WTC11 (cell line): Measurements from ENCODE around the gene PSMB10.

ENCODE experiments used
- NR2C2 ChIP-seq: sonication (generic); formaldehyde crosslinking; IDR thresholded peaks from 2 replicates; pipeline ENCODE4 v1.8.0; 2022; ENCODE audit warnings: mild to moderate bottlenecking, missing genetic modification reagents
- SMAD3 ChIP-seq: sonication (generic); formaldehyde crosslinking; IDR thresholded peaks from 2 replicates; pipeline ENCODE4 v1.8.0; 2022; ENCODE audit warnings: missing genetic modification reagents, mild to moderate bottlenecking, borderline replicate concordance
- ZNF121 ChIP-seq: sonication (generic); formaldehyde crosslinking; IDR thresholded peaks from 2 replicates; pipeline ENCODE4 v1.8.0; 2023; ENCODE audit warnings: missing genetic modification reagents
- TF ChIP-seq, protein P1 (sequence below): fragments of 200-600 bp; IDR thresholded peaks from 2 replicates; pipeline ENCODE4 v1.8.0; 2022; ENCODE audit warnings: antibody characterized with exemption
- TF ChIP-seq, protein P2 (sequence below): sonication (generic); formaldehyde crosslinking; IDR thresholded peaks from 2 replicates; pipeline ENCODE4 v1.8.1; 2022; ENCODE audit warnings: low read depth, missing genetic modification reagents, borderline replicate concordance
- TF ChIP-seq, protein P3 (sequence below): sonication (generic); formaldehyde crosslinking; IDR thresholded peaks from 2 replicates; pipeline ENCODE4 v1.8.1; 2023; ENCODE audit warnings: mild to moderate bottlenecking, missing genetic modification reagents, borderline replicate concordance
- TF ChIP-seq, protein P4 (sequence below): sonication (generic); formaldehyde crosslinking; IDR thresholded peaks from 2 replicates; pipeline ENCODE4 v1.8.0; 2022; ENCODE audit warnings: mild to moderate bottlenecking, missing genetic modification reagents
- TF ChIP-seq, protein P5 (sequence below): sonication (generic); formaldehyde crosslinking; IDR thresholded peaks from 2 replicates; pipeline ENCODE4 v1.8.1; 2023; ENCODE audit warnings: mild to moderate bottlenecking, missing genetic modification reagents, moderate library complexity

DNA sequence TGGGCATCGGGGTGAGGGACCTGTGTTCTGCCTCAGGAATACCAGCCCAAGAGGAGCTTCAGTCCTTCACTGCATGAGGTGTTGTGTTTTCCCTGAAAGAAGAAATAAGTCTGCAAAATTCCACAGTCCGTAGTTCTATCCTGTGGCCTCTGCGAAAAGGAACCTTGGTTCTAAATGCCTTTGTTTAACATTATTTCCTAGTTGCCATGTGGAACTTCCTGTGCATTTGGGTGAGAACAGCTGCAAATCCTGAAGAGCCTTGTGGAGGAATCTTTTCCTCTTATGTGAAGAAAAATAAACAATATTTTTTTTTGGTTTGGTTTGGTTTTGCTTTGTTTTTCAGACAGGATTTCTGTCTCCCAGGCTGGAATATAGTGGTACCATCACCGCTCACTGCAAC is 33.8 kb downstream of the PSMB10 start:
- TF ChIP-seq, protein P1, sequence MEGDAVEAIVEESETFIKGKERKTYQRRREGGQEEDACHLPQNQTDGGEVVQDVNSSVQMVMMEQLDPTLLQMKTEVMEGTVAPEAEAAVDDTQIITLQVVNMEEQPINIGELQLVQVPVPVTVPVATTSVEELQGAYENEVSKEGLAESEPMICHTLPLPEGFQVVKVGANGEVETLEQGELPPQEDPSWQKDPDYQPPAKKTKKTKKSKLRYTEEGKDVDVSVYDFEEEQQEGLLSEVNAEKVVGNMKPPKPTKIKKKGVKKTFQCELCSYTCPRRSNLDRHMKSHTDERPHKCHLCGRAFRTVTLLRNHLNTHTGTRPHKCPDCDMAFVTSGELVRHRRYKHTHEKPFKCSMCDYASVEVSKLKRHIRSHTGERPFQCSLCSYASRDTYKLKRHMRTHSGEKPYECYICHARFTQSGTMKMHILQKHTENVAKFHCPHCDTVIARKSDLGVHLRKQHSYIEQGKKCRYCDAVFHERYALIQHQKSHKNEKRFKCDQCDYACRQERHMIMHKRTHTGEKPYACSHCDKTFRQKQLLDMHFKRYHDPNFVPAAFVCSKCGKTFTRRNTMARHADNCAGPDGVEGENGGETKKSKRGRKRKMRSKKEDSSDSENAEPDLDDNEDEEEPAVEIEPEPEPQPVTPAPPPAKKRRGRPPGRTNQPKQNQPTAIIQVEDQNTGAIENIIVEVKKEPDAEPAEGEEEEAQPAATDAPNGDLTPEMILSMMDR, result no peak
- TF ChIP-seq, protein P2, sequence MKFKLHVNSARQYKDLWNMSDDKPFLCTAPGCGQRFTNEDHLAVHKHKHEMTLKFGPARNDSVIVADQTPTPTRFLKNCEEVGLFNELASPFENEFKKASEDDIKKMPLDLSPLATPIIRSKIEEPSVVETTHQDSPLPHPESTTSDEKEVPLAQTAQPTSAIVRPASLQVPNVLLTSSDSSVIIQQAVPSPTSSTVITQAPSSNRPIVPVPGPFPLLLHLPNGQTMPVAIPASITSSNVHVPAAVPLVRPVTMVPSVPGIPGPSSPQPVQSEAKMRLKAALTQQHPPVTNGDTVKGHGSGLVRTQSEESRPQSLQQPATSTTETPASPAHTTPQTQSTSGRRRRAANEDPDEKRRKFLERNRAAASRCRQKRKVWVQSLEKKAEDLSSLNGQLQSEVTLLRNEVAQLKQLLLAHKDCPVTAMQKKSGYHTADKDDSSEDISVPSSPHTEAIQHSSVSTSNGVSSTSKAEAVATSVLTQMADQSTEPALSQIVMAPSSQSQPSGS (CRISPR knock-in tag), result no peak
- TF ChIP-seq, protein P3, sequence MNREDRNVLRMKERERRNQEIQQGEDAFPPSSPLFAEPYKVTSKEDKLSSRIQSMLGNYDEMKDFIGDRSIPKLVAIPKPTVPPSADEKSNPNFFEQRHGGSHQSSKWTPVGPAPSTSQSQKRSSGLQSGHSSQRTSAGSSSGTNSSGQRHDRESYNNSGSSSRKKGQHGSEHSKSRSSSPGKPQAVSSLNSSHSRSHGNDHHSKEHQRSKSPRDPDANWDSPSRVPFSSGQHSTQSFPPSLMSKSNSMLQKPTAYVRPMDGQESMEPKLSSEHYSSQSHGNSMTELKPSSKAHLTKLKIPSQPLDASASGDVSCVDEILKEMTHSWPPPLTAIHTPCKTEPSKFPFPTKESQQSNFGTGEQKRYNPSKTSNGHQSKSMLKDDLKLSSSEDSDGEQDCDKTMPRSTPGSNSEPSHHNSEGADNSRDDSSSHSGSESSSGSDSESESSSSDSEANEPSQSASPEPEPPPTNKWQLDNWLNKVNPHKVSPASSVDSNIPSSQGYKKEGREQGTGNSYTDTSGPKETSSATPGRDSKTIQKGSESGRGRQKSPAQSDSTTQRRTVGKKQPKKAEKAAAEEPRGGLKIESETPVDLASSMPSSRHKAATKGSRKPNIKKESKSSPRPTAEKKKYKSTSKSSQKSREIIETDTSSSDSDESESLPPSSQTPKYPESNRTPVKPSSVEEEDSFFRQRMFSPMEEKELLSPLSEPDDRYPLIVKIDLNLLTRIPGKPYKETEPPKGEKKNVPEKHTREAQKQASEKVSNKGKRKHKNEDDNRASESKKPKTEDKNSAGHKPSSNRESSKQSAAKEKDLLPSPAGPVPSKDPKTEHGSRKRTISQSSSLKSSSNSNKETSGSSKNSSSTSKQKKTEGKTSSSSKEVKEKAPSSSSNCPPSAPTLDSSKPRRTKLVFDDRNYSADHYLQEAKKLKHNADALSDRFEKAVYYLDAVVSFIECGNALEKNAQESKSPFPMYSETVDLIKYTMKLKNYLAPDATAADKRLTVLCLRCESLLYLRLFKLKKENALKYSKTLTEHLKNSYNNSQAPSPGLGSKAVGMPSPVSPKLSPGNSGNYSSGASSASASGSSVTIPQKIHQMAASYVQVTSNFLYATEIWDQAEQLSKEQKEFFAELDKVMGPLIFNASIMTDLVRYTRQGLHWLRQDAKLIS, result no peak
- TF ChIP-seq, protein P4, sequence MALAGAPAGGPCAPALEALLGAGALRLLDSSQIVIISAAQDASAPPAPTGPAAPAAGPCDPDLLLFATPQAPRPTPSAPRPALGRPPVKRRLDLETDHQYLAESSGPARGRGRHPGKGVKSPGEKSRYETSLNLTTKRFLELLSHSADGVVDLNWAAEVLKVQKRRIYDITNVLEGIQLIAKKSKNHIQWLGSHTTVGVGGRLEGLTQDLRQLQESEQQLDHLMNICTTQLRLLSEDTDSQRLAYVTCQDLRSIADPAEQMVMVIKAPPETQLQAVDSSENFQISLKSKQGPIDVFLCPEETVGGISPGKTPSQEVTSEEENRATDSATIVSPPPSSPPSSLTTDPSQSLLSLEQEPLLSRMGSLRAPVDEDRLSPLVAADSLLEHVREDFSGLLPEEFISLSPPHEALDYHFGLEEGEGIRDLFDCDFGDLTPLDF (CRISPR knock-in tag), result no peak
- TF ChIP-seq, protein P5, sequence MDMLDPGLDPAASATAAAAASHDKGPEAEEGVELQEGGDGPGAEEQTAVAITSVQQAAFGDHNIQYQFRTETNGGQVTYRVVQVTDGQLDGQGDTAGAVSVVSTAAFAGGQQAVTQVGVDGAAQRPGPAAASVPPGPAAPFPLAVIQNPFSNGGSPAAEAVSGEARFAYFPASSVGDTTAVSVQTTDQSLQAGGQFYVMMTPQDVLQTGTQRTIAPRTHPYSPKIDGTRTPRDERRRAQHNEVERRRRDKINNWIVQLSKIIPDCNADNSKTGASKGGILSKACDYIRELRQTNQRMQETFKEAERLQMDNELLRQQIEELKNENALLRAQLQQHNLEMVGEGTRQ, result no peak
- no peak for TF ChIP-seq NR2C2 (CRISPR knock-in tag)
- no peak for TF ChIP-seq SMAD3
- TF ChIP-seq ZNF121 (CRISPR knock-in tag), result no peak
